ENCODE measurements around the gene ZNF563. TPM values are rescaled to one million over a fixed set of nuclear protein-coding genes. Genes with fewer than 3 reads are reported as not detected.

ZNF563 gene
- total RNA-seq, 1 donor from 2014 or later = not detected

DNA sequence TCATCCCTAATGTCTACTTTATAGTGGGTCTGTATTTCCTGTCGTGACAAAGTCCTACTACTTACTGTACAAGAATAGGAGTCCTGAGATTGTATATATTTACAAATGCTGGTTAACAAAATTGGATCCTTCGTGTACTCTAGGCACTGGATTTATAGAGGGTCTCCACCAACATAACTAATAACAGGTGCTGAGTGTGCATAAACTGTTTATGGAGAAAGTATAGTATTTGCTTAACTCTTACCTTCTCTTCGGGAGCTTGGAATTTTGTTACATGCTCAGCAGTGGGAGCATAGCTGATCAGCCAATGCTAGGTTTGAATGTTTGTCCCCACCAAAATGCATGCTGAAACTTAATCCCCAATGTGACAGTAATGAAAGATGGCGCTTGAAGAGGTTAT, 19.9 kb upstream of the ZNF563 start:
- H3K4me1 ChIP-seq (ENCODE audit: insufficient read depth, low read length) = no peaks in the 10 kb centered on the region
- DNase-seq (ENCODE audit: low read depth) = no peak
- no peak overlapping the region for H3K27ac Mint-ChIP-seq (ENCODE audit: unreplicated experiment)
- H3K79me2 ChIP-seq (ENCODE audit: insufficient read depth, low read length) = no peaks in the 10 kb centered on the region
- H4K20me1 ChIP-seq (ENCODE audit: insufficient read depth, low read length) = no peaks in the 10 kb centered on the region
- H3K36me3 Mint-ChIP-seq (ENCODE audit: low read depth, unreplicated experiment) = no peaks in the 10 kb centered on the region
- no peaks in the 10 kb centered on the region for H3K27me3 ChIP-seq (ENCODE audit: insufficient read depth, low read length)
- no peak overlapping the region for H3K4me3 Mint-ChIP-seq (ENCODE audit: unreplicated experiment)
- H3K4me3 ChIP-seq (ENCODE audit: insufficient read depth, low read depth, low read length) = no peak overlapping the region
- no peaks in the 10 kb centered on the region for H3K4me1 Mint-ChIP-seq (ENCODE audit: low read depth, unreplicated experiment)
- TF ChIP-seq EZH2 (IDR thresholded peaks at IDR 0.05; ENCODE audit: insufficient read depth, low read length) = no peak
- TF ChIP-seq, protein P1, sequence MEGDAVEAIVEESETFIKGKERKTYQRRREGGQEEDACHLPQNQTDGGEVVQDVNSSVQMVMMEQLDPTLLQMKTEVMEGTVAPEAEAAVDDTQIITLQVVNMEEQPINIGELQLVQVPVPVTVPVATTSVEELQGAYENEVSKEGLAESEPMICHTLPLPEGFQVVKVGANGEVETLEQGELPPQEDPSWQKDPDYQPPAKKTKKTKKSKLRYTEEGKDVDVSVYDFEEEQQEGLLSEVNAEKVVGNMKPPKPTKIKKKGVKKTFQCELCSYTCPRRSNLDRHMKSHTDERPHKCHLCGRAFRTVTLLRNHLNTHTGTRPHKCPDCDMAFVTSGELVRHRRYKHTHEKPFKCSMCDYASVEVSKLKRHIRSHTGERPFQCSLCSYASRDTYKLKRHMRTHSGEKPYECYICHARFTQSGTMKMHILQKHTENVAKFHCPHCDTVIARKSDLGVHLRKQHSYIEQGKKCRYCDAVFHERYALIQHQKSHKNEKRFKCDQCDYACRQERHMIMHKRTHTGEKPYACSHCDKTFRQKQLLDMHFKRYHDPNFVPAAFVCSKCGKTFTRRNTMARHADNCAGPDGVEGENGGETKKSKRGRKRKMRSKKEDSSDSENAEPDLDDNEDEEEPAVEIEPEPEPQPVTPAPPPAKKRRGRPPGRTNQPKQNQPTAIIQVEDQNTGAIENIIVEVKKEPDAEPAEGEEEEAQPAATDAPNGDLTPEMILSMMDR (IDR thresholded peaks at IDR 0.05; ENCODE audit: insufficient read depth, low read depth, low read length) = no peak
- no peak overlapping the region for H3K4me2 ChIP-seq (ENCODE audit: low read length)
- no peak overlapping the region for H3K27ac ChIP-seq (ENCODE audit: low read depth, low read length)
- H3K9ac ChIP-seq (ENCODE audit: low read length) = no peak overlapping the region
- H3K27me3 Mint-ChIP-seq (ENCODE audit: low read depth, unreplicated experiment) = no peaks in the 10 kb centered on the region
- H2AFZ ChIP-seq (ENCODE audit: low read depth, low read length) = no peak overlapping the region
- peaks cover 34% of the 10 kb centered on the region for H3K9me3 Mint-ChIP-seq (ENCODE audit: unreplicated experiment)
- H3K36me3 ChIP-seq (ENCODE audit: insufficient read depth, low read length) = no peaks in the 10 kb centered on the region
- FAIRE-seq = no peak
- H3K9me3 ChIP-seq (ENCODE audit: insufficient read depth, low read depth, low read length) = peaks cover 38% of the 10 kb centered on the region

DNA sequence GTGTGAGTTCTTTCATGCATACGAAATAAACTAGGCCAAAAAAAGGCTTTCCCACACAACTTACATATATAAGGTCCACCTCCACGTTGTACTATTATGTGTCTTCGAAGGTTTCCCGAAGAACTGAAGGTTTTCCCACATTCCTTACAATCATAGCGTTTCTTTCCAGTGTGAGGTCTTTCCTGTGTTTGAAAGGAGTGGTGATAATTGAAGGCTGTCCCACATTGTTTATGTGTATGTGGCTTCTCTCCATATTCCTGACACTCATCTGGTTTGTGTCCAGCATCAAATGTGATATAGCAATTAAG, 17.4 kb upstream of the ZNF563 start:
- Mint-ChIP-seq H3K27me3 (ENCODE audit: low read depth, unreplicated experiment) (no peaks in the 10 kb centered on the region), H3K27ac (ENCODE audit: unreplicated experiment) (no peak overlapping the region), H3K36me3 (ENCODE audit: low read depth, unreplicated experiment) (no peaks in the 10 kb centered on the region), H3K4me1 (ENCODE audit: low read depth, unreplicated experiment) (no peaks in the 10 kb centered on the region), H3K9me3 (ENCODE audit: unreplicated experiment) (peaks cover 33% of the 10 kb centered on the region), H3K4me3 (ENCODE audit: unreplicated experiment) (no peak overlapping the region)
- Histone ChIP-seq H3K4me1 (ENCODE audit: insufficient read depth, low read length) (no peaks in the 10 kb centered on the region), H3K27ac (ENCODE audit: low read depth, low read length) (no peak overlapping the region), H3K27me3 (ENCODE audit: insufficient read depth, low read length) (no peaks in the 10 kb centered on the region), H3K4me3 (ENCODE audit: insufficient read depth, low read depth, low read length) (no peak overlapping the region), H3K9ac (ENCODE audit: low read length) (no peak overlapping the region), H3K9me3 (ENCODE audit: insufficient read depth, low read depth, low read length) (peaks cover 46% of the 10 kb centered on the region), H4K20me1 (ENCODE audit: insufficient read depth, low read length) (no peaks in the 10 kb centered on the region), H3K79me2 (ENCODE audit: insufficient read depth, low read length) (no peaks in the 10 kb centered on the region), H3K4me2 (ENCODE audit: low read length) (no peak overlapping the region), H2AFZ (ENCODE audit: low read depth, low read length) (no peak overlapping the region), H3K36me3 (ENCODE audit: insufficient read depth, low read length) (no peaks in the 10 kb centered on the region)
- FAIRE-seq (no peak), DNase-seq (ENCODE audit: low read depth) (no peak)
- TF ChIP-seq EZH2 (IDR thresholded peaks at IDR 0.05; ENCODE audit: insufficient read depth, low read length) = no peak
- TF ChIP-seq, protein P1 (IDR thresholded peaks at IDR 0.05; ENCODE audit: insufficient read depth, low read depth, low read length) = no peak

DNA sequence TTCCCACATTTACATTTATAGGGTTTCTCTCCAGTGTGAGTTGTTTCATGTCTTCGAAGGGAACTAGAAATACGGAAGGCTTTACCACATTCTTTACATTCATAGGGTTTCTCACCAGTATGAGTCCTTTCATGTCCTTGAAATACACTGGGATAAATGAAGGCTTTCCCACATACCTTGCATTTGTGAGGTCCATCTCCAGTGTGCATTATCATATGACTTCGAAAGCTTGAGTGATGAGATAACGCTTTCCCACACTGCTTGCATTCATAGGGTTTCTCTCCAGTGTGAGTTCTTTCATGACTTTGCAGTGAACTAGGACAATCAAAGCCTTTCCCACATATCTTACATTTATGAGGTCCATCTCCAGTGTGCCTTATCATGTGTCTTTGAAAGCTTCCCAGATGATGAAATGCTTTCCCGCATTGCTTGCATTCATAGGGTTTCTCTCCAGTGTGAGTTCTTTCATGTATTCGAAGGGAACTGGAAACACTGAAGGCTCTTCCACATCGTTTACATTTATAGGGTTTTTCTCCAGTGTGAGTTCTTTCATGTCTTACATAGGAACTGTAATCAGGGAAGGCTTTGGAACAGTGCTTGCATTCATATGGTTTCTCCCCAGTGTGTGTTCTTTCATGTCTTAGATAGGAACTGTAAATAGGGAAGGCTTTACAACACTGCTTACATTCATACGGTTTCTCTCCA, 16.9 kb upstream of the ZNF563 start:
- H2AFZ ChIP-seq (ENCODE audit: low read depth, low read length) = no peak overlapping the region
- H3K4me3 Mint-ChIP-seq (ENCODE audit: unreplicated experiment) = no peak overlapping the region
- H3K9me3 ChIP-seq (ENCODE audit: insufficient read depth, low read depth, low read length) = peaks cover 48% of the 10 kb centered on the region
- TF ChIP-seq EZH2 (IDR thresholded peaks at IDR 0.05; ENCODE audit: insufficient read depth, low read length) = no peak
- TF ChIP-seq, protein P1 (IDR thresholded peaks at IDR 0.05; ENCODE audit: insufficient read depth, low read depth, low read length) = no peak
- no peak overlapping the region for H3K9ac ChIP-seq (ENCODE audit: low read length)
- no peaks in the 10 kb centered on the region for H3K79me2 ChIP-seq (ENCODE audit: insufficient read depth, low read length)
- H3K4me1 ChIP-seq (ENCODE audit: insufficient read depth, low read length) = no peaks in the 10 kb centered on the region
- peaks cover 33% of the 10 kb centered on the region for H3K9me3 Mint-ChIP-seq (ENCODE audit: unreplicated experiment)
- H3K27me3 ChIP-seq (ENCODE audit: insufficient read depth, low read length) = no peaks in the 10 kb centered on the region
- no peak overlapping the region for H3K4me3 ChIP-seq (ENCODE audit: insufficient read depth, low read depth, low read length)
- no peak for DNase-seq (ENCODE audit: low read depth)
- H3K27me3 Mint-ChIP-seq (ENCODE audit: low read depth, unreplicated experiment) = no peaks in the 10 kb centered on the region
- H3K4me2 ChIP-seq (ENCODE audit: low read length) = no peak overlapping the region
- no peak overlapping the region for H3K27ac Mint-ChIP-seq (ENCODE audit: unreplicated experiment)
- H3K36me3 Mint-ChIP-seq (ENCODE audit: low read depth, unreplicated experiment) = no peaks in the 10 kb centered on the region
- no peak overlapping the region for H3K27ac ChIP-seq (ENCODE audit: low read depth, low read length)
- H4K20me1 ChIP-seq (ENCODE audit: insufficient read depth, low read length) = no peaks in the 10 kb centered on the region
- no peaks in the 10 kb centered on the region for H3K36me3 ChIP-seq (ENCODE audit: insufficient read depth, low read length)
- FAIRE-seq = no peak
- H3K4me1 Mint-ChIP-seq (ENCODE audit: low read depth, unreplicated experiment) = no peaks in the 10 kb centered on the region
